Endodermal cell (in vitro differentiated cells): ENCODE measurements around the gene PPIL6. TPM values are rescaled to one million over a fixed set of nuclear protein-coding genes. Genes with fewer than 3 reads are reported as not detected.

ENCODE experiments used
- DNase-seq: peaks from one replicate; pipeline ENCODE4 v3.0.0-alpha.2; 2017
- H3K27ac ChIP-seq: 2 replicates; pipeline ENCODE4 v1.5.1; 2013; ENCODE audit warnings: mild to moderate bottlenecking, low read depth, low read length, moderate library complexity
- H3K27me3 ChIP-seq: 2 replicates; pipeline ENCODE4 v1.6.1; 2013; ENCODE audit warnings: mild to moderate bottlenecking, low read length, moderate library complexity; ENCODE audit not compliant: insufficient read depth, control insufficient read depth, poor library complexity, severe bottlenecking
- H3K36me3 ChIP-seq: 2 replicates; pipeline ENCODE4 v1.7.0; 2013; ENCODE audit warnings: mild to moderate bottlenecking, low read length, moderate library complexity; ENCODE audit not compliant: control insufficient read depth, insufficient read depth
- H3K4me1 ChIP-seq: one replicate; pipeline ENCODE4 v1.7.0; 2013; ENCODE audit warnings: low read length; ENCODE audit not compliant: control insufficient read depth, insufficient read depth
- H3K4me3 ChIP-seq: 2 replicates; pipeline ENCODE4 v1.5.1; 2013; ENCODE audit warnings: mild to moderate bottlenecking, low read length, moderate library complexity
- H3K9ac ChIP-seq: 2 replicates; pipeline ENCODE4 v1.6.1; 2013; ENCODE audit warnings: mild to moderate bottlenecking, low read length, moderate library complexity; ENCODE audit not compliant: poor library complexity, severe bottlenecking; ENCODE audit errors: extremely low read depth
- H3K9me3 ChIP-seq: 2 replicates; pipeline ENCODE4 v1.6.1; 2013; ENCODE audit warnings: mild to moderate bottlenecking, low read length, moderate library complexity; ENCODE audit not compliant: control insufficient read depth
- H3K27ac Mint-ChIP-seq: 2 replicates; pipeline ENCODE4 v1.8.0; 2020; ENCODE audit warnings: mixed read lengths
- H3K27me3 Mint-ChIP-seq: 2 replicates; pipeline ENCODE4 v1.8.0; 2021; ENCODE audit warnings: mild to moderate bottlenecking, mixed read lengths; ENCODE audit not compliant: insufficient read depth
- H3K36me3 Mint-ChIP-seq: 2 replicates; pipeline ENCODE4 v1.8.0; 2020; ENCODE audit warnings: low read depth, mixed read lengths
- H3K4me1 Mint-ChIP-seq: 2 replicates; pipeline ENCODE4 v1.8.0; 2020; ENCODE audit warnings: mixed read lengths
- H3K4me3 Mint-ChIP-seq: 2 replicates; pipeline ENCODE4 v1.8.0; 2020; ENCODE audit warnings: mild to moderate bottlenecking, moderate library complexity, mixed read lengths
- H3K9me3 Mint-ChIP-seq: 2 replicates; pipeline ENCODE4 v1.8.0; 2020; ENCODE audit warnings: mild to moderate bottlenecking, mixed read lengths
- WGBS, 2 experiments: methylation state at CpG; one replicate each; pipeline versions ENCODE4 v1.1.5 to v1.1.7; 2013; ENCODE audit warnings: missing lambda C conversion rate in 2 of 2, mixed read lengths in 1 of 2; ENCODE audit not compliant: insufficient coverage in 1 of 2, insufficient read length in 1 of 2; 5-methylcytosine and 5-hydroxymethylcytosine counted together
- total RNA-seq, 2 donors: library from RNA; stranded (reverse); fragmentation: NEBNext Ultra II Directional in 1 of 2; extraction: Animal tissue kit (Norgen Biotek cat#: 25700) in 1 of 2; gene quantifications; 2 replicates in 1 of 2; 3 replicates in 1 of 2; pipeline ENCODE4 v1.2.1, GENCODE V29; 2021
- TF ChIP-seq, protein P1 (sequence below): fragments of 200-600 bp; sonication (generic); conservative IDR thresholded peaks from 2 replicates; pipeline ENCODE4 v1.5.0; 2021; ENCODE audit warnings: antibody characterized with exemption, mild to moderate bottlenecking

PPIL6 gene
- total RNA-seq, 2 donors from 2014 or later, result 2.2 to 2.9 TPM

DNA sequence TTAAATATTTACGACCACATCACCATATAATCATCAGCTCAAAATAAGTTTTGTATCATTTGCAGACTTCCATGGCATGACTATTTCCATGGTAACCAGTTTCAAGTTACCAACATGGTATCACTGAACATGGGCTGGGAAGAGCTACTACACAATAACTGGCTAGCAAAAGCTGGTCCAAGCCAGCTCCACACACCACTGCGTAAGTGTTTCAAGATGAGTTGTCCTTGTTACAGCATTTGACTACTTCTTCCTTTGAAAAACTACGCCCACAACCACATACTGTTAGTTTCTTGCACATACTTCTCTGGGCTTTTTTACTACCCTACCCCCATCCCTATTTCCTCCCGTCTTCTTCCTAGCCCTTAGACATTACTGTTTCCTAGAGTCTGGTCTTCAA, 66.7 kb downstream of the PPIL6 start:
- DNase-seq, result no peak
- Mint-ChIP-seq H3K27me3 (no peaks in the 10 kb centered on the region), H3K4me1 (no peaks in the 10 kb centered on the region), H3K36me3 (peaks cover 63% of the 10 kb centered on the region), H3K9me3 (no peaks in the 10 kb centered on the region), H3K4me3 (no peak overlapping the region), H3K27ac (no peak overlapping the region)
- H3K4me1 ChIP-seq, result no peaks in the 10 kb centered on the region
- H3K9me3 ChIP-seq, result no peaks in the 10 kb centered on the region
- H3K36me3 ChIP-seq, result peaks cover 94% of the 10 kb centered on the region
- no peak overlapping the region for H3K4me3 ChIP-seq
- H3K27ac ChIP-seq, result no peak overlapping the region
- no peaks in the 10 kb centered on the region for H3K27me3 ChIP-seq
- no peak overlapping the region for H3K9ac ChIP-seq
- WGBS, 2 experiments, result 96 to 98% methylated on average over 4 of the region's 4 CpGs
- TF ChIP-seq, protein P1, sequence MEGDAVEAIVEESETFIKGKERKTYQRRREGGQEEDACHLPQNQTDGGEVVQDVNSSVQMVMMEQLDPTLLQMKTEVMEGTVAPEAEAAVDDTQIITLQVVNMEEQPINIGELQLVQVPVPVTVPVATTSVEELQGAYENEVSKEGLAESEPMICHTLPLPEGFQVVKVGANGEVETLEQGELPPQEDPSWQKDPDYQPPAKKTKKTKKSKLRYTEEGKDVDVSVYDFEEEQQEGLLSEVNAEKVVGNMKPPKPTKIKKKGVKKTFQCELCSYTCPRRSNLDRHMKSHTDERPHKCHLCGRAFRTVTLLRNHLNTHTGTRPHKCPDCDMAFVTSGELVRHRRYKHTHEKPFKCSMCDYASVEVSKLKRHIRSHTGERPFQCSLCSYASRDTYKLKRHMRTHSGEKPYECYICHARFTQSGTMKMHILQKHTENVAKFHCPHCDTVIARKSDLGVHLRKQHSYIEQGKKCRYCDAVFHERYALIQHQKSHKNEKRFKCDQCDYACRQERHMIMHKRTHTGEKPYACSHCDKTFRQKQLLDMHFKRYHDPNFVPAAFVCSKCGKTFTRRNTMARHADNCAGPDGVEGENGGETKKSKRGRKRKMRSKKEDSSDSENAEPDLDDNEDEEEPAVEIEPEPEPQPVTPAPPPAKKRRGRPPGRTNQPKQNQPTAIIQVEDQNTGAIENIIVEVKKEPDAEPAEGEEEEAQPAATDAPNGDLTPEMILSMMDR, result no peak

GRCh38 chr6:109373331-109373730, 67.1 kb downstream of the PPIL6 start:
- Histone ChIP-seq H3K27me3 (no peaks in the 10 kb centered on the region), H3K4me3 (no peak overlapping the region), H3K9ac (no peak overlapping the region), H3K27ac (no peak overlapping the region), H3K4me1 (no peaks in the 10 kb centered on the region), H3K36me3 (peaks cover 96% of the 10 kb centered on the region), H3K9me3 (no peaks in the 10 kb centered on the region)
- Mint-ChIP-seq H3K27ac (no peak overlapping the region), H3K9me3 (no peaks in the 10 kb centered on the region), H3K27me3 (no peaks in the 10 kb centered on the region), H3K4me3 (no peak overlapping the region), H3K36me3 (peaks cover 66% of the 10 kb centered on the region), H3K4me1 (no peaks in the 10 kb centered on the region)
- DNase-seq, result no peak
- WGBS, 2 experiments, result 87 to 98% methylated on average over 4 of the region's 4 CpGs
- TF ChIP-seq, protein P1, result no peak

DNA sequence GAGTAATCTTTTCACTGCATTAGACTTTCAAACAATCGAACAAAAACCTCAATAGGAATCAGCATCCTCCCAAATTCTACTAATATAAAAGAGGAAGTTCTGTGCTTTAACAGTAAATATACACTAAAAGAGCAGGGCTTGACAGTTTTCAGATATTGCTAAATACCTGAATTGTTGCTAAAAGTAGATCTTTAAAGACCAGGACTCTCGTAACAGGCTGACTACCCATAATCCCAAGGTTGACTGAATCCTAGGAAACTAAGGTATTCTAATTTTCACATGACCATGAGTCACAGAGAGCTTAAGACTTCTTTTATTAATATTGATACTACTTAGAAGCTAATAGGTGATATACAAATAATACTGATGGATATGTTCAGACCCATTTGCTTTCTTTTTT, 68.3 kb downstream of the PPIL6 start:
- 96 to 100% methylated on average over 1 to 2 of the region's 2 CpGs for WGBS, 2 experiments
- Mint-ChIP-seq H3K9me3 (no peaks in the 10 kb centered on the region), H3K27me3 (no peaks in the 10 kb centered on the region), H3K4me3 (no peak overlapping the region), H3K4me1 (no peaks in the 10 kb centered on the region), H3K27ac (peak overlapping the region; percentile 44), H3K36me3 (peaks cover 63% of the 10 kb centered on the region)
- H3K36me3 ChIP-seq, result peaks cover 95% of the 10 kb centered on the region
- no peak overlapping the region for H3K4me3 ChIP-seq
- H3K4me1 ChIP-seq, result no peaks in the 10 kb centered on the region
- DNase-seq, result no peak
- H3K27ac ChIP-seq, result no peak overlapping the region
- H3K9ac ChIP-seq, result no peak overlapping the region
- no peaks in the 10 kb centered on the region for H3K9me3 ChIP-seq
- TF ChIP-seq, protein P1, result no peak
- no peaks in the 10 kb centered on the region for H3K27me3 ChIP-seq
